D721Med (cell line): ENCODE results near the gene CFAP410.
A peak's percentile ranks its signal among the peaks of the same experiment; 100 is the strongest.

Source experiments
- DNase-seq: peaks from one replicate; pipeline ENCODE4 v3.0.0; 2011; ENCODE audit warnings: low spot score; ENCODE audit not compliant: insufficient read length
- FAIRE-seq: peaks from 2 replicates; lab custom pipeline; 2011; peaks lifted over from hg19 to GRCh38; lab: Jason Lieb, UNC
- CTCF ChIP-seq: IDR thresholded peaks from 2 replicates; pipeline ENCODE4 v1.5.1; 2012; ENCODE audit warnings: mild to moderate bottlenecking, control low read depth; ENCODE audit not compliant: insufficient read depth; ENCODE audit errors: missing control alignments

CFAP410 gene

DNA sequence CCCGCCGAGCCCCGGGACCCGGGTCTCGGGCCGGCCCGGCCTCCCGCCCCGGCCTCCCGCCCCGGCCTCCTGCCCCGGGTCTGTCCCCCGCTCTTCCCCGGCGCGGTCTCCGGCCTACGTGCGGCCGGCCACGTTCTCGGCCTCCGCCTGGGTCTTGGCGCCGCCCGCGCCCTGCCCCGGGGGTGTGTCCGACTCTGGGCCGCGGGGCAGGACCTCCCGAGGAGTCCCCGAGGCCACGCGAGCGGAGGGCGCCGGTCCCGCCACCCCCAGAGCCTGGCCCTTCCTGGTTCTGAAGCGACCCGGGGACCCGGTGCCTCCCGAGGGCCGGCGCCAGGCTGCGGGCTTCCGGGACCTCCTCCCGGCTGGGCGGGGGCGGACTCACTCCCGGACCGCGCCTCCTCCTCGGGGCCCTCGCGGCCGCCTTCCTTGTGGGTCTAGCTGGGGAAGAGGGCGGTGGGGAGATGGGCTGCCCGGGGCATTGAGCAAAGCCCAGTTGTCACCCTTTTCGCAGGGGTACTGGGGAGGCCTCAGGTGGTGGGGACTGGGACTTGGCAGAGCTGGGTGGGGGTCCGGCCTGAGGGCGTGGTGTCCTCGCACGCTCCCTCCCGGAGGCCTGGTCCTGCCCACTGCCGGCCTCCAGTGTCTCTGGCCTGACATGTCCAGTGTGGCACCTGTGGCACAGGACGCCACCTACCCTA, 38.8 kb downstream of the CFAP410 start:
- no peak for TF ChIP-seq CTCF
- FAIRE-seq (no peak), DNase-seq (no peak)

DNA sequence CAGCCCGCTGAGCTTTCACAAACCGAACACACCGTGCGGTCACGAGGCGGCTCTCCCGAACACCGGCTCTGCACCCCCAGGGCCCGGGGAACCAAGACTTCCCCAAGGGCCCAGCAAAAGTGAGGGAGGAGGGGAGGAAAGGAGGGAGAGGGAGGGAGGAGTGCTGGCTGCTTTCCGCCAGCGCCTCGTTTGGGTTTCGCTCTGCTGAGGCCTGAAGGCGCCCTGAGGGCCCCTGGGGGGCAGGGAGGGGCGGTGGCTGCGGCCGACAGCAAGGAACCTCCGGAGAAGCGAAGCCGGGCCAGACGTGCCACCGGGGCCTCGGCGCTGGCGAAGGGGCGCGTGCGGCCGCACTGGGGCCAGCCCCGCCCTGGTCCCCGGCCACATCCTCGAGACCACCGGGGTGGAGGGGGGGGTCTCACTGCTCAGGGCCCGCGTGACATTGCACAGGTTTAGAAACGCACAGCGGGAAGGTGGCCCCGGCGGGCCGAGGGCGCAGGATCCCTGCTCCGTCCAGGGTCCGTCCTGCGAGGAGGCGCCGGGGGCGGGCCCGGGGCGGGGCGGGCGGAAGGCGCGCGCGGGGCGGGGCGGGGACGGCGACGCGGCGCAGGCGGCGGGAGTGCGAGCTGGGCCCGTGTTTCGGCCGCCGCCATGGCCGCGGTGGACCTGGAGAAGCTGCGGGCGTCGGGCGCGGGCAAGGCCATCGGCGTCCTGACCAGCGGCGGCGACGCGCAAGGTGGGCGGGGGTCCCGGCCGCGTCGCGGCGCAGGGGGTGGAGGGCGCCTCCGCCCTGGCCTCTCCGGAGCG, 39.5 kb downstream of the CFAP410 start, which contains the start of gene PFKL:
TSS of gene PFKL (plus strand) at position 596 of the 804 bp plus-strand sequence. CDS start at position 649, 53 bp downstream.
- FAIRE-seq (no peak), DNase-seq (peak; percentile 83)
- no peak for TF ChIP-seq CTCF

DNA sequence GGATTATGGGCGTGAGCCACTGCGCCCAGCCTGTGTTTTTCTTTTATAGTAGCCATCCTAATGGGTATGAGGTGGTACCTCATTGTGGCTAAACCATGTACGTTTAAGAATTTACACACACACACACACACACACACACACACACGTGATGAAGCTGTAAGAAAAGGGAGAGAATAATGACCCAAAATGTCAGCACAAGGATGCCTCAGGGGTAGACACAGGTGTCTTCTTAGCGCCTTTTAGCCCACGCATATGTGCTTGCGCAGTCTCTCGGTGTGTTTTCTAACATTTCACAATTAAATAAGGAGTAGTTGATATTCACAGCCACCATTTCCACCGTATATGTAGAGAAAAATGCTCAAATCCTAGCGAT, 40.1 kb downstream of the CFAP410 start:
- DNase-seq = no peak
- FAIRE-seq = no peak
- TF ChIP-seq CTCF = no peak

- DNase-seq (no peak), FAIRE-seq (no peak)
- no peak for TF ChIP-seq CTCF
Observed at GRCh38 chr21:44298301-44298700, 40.9 kb downstream of the CFAP410 start.

- peak; percentile 90 for TF ChIP-seq CTCF
- DNase-seq (peak; percentile 100), FAIRE-seq (no peak)
Observed at GRCh38 chr21:44297525-44298290, 41.5 kb downstream of the CFAP410 start.

GRCh38 chr21:44296916-44297315, 42.3 kb downstream of the CFAP410 start:
- FAIRE-seq = no peak
- DNase-seq = no peak
- no peak for TF ChIP-seq CTCF
